A549 treated with AZD2906 at 1 μM for 4 hours (cell line): ENCODE measurements around the gene HTRA3. TPM values are rescaled to one million over a fixed set of nuclear protein-coding genes. Genes with fewer than 3 reads are reported as not detected.

Experiments
- total RNA-seq: library from RNA; stranded (reverse); fragments of 200-300 nt; extraction: Qiagen RNA extraction; gene quantifications from 5 replicates; pipeline ENCODE4 v1.2.3, GENCODE V29; 2022

HTRA3 gene
- 14.8 to 20.8 TPM (median 20.2 TPM) in 5 replicates for total RNA-seq

GRCh38 chr4:8269535-8270417, at the start of gene HTRA3:
TSS of gene HTRA3 (plus strand) at chr4:8269754. CDS start at chr4:8269969, 215 bp downstream.

Other genes with a start within 250 kb of the HTRA3 start
- gene ABLIM2, start 110.9 kb upstream of the HTRA3 start, total RNA-seq, result 4.9 to 10.3 TPM (median 7.8 TPM) in 5 replicates
- 24.2 to 27.1 TPM (median 26.7 TPM) in 5 replicates for gene SH3TC1, start 70.5 kb upstream of the HTRA3 start, total RNA-seq
- gene ACOX3, start 171.0 kb downstream of the HTRA3 start, total RNA-seq, result 9.6 to 11.5 TPM (median 10.0 TPM) in 5 replicates
- 5.1 to 7.1 TPM (median 6.6 TPM) in 5 replicates for gene TRMT44, start 171.0 kb downstream of the HTRA3 start, total RNA-seq